ENCODE results near the gene CSMD2.

The CSMD2 gene

DNA sequence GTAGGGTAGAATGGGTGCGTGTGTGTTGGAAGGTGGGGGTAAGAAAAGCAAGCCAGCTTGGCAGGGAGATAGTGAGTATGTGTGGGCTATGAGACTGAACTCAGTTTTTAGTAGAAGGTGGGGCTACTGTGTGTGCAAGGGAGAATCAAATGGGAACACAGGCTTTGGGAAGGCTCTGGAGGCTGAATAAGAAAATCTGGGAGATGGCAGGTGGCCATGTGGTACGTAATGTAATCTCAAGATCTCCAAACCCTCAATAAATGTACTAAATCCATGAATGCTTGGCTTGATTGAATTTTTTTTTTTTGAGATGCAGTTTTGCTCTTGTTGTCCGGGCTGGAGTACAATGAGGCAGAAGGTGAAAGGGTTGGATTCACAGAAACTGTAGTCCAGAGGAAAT is 696.1 kb downstream of the CSMD2 start:
- no peak for DNase-seq

DNA sequence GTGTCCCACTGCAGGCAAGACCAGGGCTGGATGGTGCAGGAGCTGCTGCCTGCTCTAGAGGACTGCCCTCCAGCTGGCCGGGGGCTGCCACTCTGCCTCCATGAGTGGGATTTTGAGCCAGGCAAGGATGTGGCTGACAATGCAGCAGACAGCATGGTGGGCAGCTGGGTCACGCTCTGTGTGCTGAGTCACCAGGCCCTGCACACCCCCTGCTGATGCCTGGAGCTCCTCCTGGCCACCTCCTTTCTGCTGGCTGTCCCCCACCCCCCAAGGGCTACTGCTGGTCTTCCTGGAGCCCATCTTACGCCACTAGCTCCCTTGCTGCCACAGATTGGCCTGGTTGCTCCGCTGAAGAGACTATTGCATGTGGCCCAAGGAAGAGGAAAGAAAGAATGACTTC is 696.5 kb downstream of the CSMD2 start:
- DNase-seq = no peak

DNA sequence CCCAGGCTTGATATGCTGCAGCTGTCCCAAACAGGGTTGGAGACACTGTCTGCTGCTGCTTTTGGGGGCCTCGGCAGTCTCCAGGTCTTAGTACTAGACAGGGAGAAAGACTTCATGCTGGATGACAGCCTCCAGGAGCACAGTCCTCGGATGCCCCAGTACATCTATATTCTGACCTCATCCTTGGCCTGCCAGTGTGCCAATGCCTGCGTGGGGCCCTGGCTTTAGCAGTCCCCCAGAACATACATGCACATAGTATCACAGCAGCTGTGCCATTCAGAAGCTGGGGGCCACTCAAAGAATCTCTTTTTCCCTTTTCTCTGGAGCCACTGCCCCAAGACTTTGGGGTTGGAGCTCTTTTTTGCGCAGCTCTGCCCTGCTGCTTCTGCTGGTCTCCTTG is 697.0 kb downstream of the CSMD2 start:
- no peak for DNase-seq

DNA sequence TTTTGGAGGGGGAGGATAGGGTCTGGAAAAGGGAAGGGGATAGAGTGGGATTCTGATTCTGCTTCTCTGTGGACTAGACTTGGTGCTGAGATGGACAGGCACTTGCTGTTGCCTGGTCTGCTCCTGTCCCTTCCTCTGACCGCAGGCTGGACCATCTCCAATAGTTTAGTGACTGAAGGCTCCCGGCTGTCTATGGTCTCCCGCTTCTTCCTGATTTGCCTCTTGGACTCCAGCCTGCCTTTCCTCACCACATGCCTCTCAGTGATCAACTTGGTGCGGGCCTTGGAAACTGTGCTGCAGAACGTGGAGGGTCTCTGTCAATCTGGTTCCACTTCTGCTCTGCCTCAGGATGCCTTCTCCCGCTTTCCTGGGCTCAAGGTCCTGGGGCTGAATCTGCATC is 698.9 kb downstream of the CSMD2 start:
- DNase-seq = no peak

DNA sequence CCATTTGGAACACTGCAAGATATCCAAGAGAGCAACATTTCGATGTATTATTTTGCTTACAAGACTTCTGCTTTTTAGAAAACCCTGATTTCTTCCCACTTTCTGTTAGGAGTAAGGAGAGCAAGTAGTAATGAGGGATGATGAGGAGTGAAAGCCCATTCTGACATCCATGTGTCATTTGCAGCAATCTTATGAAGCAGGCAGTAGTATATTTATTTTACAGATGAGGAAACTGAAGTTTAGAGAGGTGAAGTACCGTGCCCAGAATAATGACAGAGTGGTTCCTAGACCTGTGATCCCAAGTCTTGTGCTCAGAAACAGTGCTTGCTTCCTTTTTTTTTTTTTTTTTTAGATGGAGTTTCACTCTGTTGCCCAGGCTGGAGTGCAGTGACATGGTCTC is 699.7 kb downstream of the CSMD2 start:
- DNase-seq = no peak

DNA sequence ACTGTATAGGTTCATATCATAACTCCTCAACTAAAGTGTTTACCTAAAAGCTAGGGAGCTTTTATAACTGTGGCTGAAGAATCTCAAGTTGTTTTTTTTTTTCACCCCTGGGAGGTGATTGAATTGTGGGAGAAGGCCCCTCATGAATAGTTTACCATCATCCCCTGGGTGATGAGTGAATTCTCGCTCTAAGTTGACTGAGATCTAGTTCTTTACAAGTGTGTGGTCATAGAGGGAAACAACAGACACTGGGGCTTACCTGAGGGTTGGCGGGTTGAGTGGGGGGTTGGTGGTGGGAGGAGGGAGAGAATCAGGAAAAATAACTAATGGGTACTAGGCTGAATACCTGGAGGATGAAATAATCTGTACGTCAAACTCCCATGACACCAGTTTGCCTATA is 700.5 kb downstream of the CSMD2 start:
- no peak for DNase-seq
